Fibroblast of the aortic adventitia (primary cell): Measurements from ENCODE around the gene OPN1SW. TPM values are rescaled to one million over a fixed set of nuclear protein-coding genes. Genes with fewer than 3 reads are reported as not detected.

Experiments used
- DNase-seq: peaks from one replicate; pipeline ENCODE4 v3.0.0-alpha.2; 2010; ENCODE audit warnings: low read depth
- H3K4me3 ChIP-seq: 2 replicates; pipeline ENCODE4 v1.5.1; 2011; ENCODE audit warnings: low read depth, mild to moderate bottlenecking, control low read depth, low read length, moderate library complexity
- CTCF ChIP-seq: IDR thresholded peaks from 2 replicates; pipeline ENCODE4 v1.5.1; 2011; ENCODE audit warnings: mild to moderate bottlenecking, low read length, control low read depth, inconsistent platforms; ENCODE audit not compliant: insufficient read depth
- total RNA-seq: library from RNA; depleted of rRNA; stranded (reverse); fragments of >200 nt; gene quantifications from 2 replicates; pipeline ENCODE4 v1.2.3, GENCODE V29; 2012; ENCODE audit warnings: low replicate concordance

OPN1SW gene
- total RNA-seq, 1 donor = not detected

DNA sequence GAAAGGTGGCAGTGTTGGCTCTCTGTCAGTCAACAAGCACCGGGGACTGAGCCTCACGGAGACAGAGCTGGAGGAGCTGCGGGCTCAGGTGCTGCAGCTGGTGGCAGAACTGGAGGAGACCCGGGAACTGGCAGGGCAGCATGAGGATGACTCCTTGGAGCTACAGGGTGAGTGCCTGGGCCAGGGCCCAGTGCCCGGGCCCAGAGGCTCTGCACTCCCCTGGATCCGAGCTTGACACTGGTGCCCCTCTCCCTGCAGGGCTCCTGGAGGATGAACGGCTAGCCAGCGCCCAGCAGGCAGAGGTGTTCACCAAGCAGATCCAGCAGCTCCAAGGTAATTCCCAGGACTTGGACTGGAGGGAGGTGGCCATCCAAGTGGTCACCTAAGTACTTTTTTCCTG lies 18.8 kb upstream of the OPN1SW start:
- no peak for TF ChIP-seq CTCF
- DNase-seq = no peak
- H3K4me3 ChIP-seq = no peak overlapping the region

DNA sequence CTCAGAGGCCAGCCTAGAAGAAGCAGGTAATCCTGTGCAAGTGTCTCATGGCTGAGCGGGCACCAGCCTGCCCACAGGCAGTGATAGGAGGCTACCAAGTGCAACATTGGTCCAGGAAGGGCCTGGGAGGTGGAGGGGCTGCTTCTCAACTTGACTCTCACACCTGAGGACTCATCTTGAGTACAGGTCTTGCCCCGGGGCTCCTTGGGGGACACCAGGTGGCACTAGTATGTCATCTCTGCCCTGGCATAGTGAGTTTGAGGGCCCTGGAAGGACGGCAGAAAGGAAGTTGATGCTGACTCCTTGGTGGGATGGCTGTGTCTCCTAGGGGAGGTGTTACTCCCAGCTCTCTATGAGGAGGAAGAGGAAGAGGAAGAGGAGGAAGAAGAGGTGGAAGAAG lies 18.4 kb upstream of the OPN1SW start:
- no peak for DNase-seq
- H3K4me3 ChIP-seq = no peak overlapping the region
- no peak for TF ChIP-seq CTCF

- TF ChIP-seq CTCF = no peak
- no peak for DNase-seq
- H3K4me3 ChIP-seq = no peak overlapping the region
Observed at GRCh38 chr7:128793181-128793547, 17.6 kb upstream of the OPN1SW start.

DNA sequence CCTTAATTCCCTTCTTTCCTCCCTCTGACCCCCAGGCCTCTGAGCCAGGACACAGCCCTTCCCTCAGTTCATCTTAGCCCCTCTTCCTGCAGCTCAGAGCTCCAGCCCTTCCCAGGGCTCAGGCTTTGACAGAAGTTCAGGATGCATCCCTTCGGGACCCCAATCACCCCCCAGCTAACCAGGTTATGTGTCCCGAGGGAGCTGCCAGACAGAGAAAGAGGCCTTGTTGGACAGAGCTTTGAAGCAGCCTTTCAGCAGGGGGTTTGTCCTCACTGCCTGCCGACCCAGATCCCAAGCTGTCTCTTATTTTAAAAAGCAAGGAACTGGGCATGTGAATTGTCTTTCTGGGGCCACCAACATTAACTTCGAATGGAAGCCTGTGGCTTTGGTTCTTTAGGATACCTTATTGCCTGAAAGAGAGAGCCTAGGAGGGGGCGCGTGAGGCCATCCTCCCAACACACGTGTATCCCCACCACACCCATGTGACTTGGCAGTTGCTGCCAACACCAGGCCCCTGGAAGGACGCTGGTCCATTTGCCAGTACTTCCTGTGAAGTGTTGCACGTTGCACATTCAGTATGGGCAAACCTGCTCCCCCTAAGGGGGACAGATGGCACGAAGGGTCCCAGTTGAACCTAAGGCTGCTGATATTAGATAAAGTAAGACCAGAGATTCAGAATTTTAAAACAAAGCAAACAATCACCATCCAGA lies 17.0 kb upstream of the OPN1SW start:
- no peak overlapping the region for H3K4me3 ChIP-seq
- no peak for TF ChIP-seq CTCF
- no peak for DNase-seq

GRCh38 chr7:128791972-128792327 lies 16.4 kb upstream of the OPN1SW start:
- peak overlapping the region; percentile 78 for H3K4me3 ChIP-seq
- TF ChIP-seq CTCF = no peak
- DNase-seq = no peak

GRCh38 chr7:128791121-128791971 lies 15.8 kb upstream of the OPN1SW start, which contains the start of gene CCDC136:
Gene CCDC136, plus strand, starts transcription at chr7:128791968. Its CDS starts 444 bp downstream, at chr7:128792412.
- H3K4me3 ChIP-seq = peak within 1 kb of the TSS; percentile 78
- peak; percentile 25 for DNase-seq
- no peak for TF ChIP-seq CTCF
